ENCODE results near the gene SLC2A13. TPM values are rescaled to one million over a fixed set of nuclear protein-coding genes. Genes with fewer than 3 reads are reported as not detected.

SLC2A13 gene
- polyA plus RNA-seq, 1 donor (not counting 4 experiments of a cell fraction or from before 2014, with no cell fraction given): 1.1 TPM

DNA sequence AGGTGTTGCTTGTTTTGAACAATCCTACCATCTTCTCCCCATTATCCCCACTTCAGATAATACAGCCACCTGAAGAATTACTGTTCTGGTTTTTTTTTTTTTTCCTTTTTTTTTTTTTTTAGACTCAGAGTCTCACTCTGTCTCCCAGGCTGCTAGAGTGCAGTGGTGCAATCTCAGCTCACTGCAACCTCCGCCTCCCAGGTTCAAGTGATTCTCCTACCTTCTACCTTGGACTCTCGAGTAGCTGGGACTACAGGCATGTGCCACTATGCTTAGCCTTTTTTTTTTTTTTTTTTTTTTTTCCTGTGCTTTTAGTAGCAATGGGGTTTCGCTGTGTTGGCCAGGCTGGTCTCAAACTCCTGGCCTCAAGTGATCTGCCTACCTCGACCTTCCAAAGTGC is 306.9 kb downstream of the SLC2A13 start:
- DNase-seq (ENCODE audit: low read depth, low spot score) (no peak), FAIRE-seq (no peak)
- Histone ChIP-seq H3K4me1 (ENCODE audit: control insufficient read depth, extremely low read depth, insufficient read depth, low read length) (no peaks in the 10 kb centered on the region), H3K9ac (ENCODE audit: control insufficient read depth, extremely low read depth, insufficient read depth, low read length) (no peak overlapping the region), H3K4me2 (ENCODE audit: control insufficient read depth, extremely low read depth, insufficient read depth, low read depth, low read length) (no peak overlapping the region), H3K4me3 (ENCODE audit: control insufficient read depth in 2 of 3, extremely low read depth in 1 of 3, insufficient read depth in 2 of 3, low read depth in 1 of 3, low read length in 3 of 3) (no peak overlapping the region), H3K27me3 (ENCODE audit: control insufficient read depth, extremely low read depth, insufficient read depth, low read length) (no peaks in the 10 kb centered on the region), H3K9me1 (ENCODE audit: control insufficient read depth, extremely low read depth, insufficient read depth, low read length) (no peaks in the 10 kb centered on the region), H4K20me1 (ENCODE audit: control insufficient read depth, extremely low read depth, insufficient read depth, low read length) (no peaks in the 10 kb centered on the region), H3K36me3 (ENCODE audit: control insufficient read depth in 2 of 2, extremely low read depth in 1 of 2, insufficient read depth in 2 of 2, low read length in 2 of 2) (no peaks in the 10 kb centered on the region), H3K9me3 (ENCODE audit: control insufficient read depth, low read depth, low read length) (no peaks in the 10 kb centered on the region), H2AFZ (ENCODE audit: control insufficient read depth, low read length) (no peak overlapping the region), H3K27ac (ENCODE audit: control insufficient read depth, insufficient read depth, low read length) (no peak overlapping the region), H3K79me2 (ENCODE audit: control insufficient read depth, insufficient read depth, low read length) (no peaks in the 10 kb centered on the region)
- TF ChIP-seq EZH2 (IDR thresholded peaks at IDR 0.05; ENCODE audit: low read length): no peak
- TF ChIP-seq, protein P1, sequence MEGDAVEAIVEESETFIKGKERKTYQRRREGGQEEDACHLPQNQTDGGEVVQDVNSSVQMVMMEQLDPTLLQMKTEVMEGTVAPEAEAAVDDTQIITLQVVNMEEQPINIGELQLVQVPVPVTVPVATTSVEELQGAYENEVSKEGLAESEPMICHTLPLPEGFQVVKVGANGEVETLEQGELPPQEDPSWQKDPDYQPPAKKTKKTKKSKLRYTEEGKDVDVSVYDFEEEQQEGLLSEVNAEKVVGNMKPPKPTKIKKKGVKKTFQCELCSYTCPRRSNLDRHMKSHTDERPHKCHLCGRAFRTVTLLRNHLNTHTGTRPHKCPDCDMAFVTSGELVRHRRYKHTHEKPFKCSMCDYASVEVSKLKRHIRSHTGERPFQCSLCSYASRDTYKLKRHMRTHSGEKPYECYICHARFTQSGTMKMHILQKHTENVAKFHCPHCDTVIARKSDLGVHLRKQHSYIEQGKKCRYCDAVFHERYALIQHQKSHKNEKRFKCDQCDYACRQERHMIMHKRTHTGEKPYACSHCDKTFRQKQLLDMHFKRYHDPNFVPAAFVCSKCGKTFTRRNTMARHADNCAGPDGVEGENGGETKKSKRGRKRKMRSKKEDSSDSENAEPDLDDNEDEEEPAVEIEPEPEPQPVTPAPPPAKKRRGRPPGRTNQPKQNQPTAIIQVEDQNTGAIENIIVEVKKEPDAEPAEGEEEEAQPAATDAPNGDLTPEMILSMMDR (optimal IDR thresholded peaks at IDR 0.05 in 1 of 3, IDR thresholded peaks at IDR 0.05 in 1 of 3, conservative IDR thresholded peaks at IDR 0.05 in 1 of 3; ENCODE audit: extremely low read depth in 1 of 3, insufficient read depth in 2 of 3, low read length in 3 of 3): no peak
- dilution Hi-C loops (cut with MboI; ENCODE audit: extremely low pct_ligation_motif_present, low sequenced_read_pairs): no loop called here

DNA sequence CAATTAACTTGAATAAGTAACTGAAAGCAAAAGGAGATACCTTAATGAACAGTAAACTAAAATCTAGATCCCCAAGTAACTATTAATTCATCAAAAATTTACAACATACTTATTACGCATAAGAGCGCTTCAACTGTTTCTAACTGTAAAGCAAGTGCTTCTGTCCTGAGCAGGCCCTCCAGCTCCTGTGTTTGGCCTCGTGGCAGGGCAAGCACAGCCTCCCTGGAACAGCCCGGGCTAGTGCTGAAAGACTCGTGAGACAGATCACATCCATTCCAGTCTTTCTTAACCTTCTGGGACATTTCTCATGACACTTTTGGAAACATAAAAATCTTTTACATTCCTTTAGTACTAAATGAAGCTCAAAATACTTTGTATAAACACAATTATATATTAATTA is 307.5 kb downstream of the SLC2A13 start:
- Histone ChIP-seq H3K27me3 (ENCODE audit: control insufficient read depth, extremely low read depth, insufficient read depth, low read length) (no peaks in the 10 kb centered on the region), H3K9me1 (ENCODE audit: control insufficient read depth, extremely low read depth, insufficient read depth, low read length) (no peaks in the 10 kb centered on the region), H3K27ac (ENCODE audit: control insufficient read depth, insufficient read depth, low read length) (no peak overlapping the region), H2AFZ (ENCODE audit: control insufficient read depth, low read length) (no peak overlapping the region), H3K36me3 (ENCODE audit: control insufficient read depth in 2 of 2, extremely low read depth in 1 of 2, insufficient read depth in 2 of 2, low read length in 2 of 2) (no peaks in the 10 kb centered on the region), H3K4me3 (ENCODE audit: control insufficient read depth in 2 of 3, extremely low read depth in 1 of 3, insufficient read depth in 2 of 3, low read depth in 1 of 3, low read length in 3 of 3) (no peak overlapping the region), H3K9me3 (ENCODE audit: control insufficient read depth, low read depth, low read length) (no peaks in the 10 kb centered on the region), H3K9ac (ENCODE audit: control insufficient read depth, extremely low read depth, insufficient read depth, low read length) (no peak overlapping the region), H3K79me2 (ENCODE audit: control insufficient read depth, insufficient read depth, low read length) (no peaks in the 10 kb centered on the region), H3K4me1 (ENCODE audit: control insufficient read depth, extremely low read depth, insufficient read depth, low read length) (no peaks in the 10 kb centered on the region), H3K4me2 (ENCODE audit: control insufficient read depth, extremely low read depth, insufficient read depth, low read depth, low read length) (no peak overlapping the region), H4K20me1 (ENCODE audit: control insufficient read depth, extremely low read depth, insufficient read depth, low read length) (no peaks in the 10 kb centered on the region)
- FAIRE-seq: no peak
- dilution Hi-C loops (cut with MboI; ENCODE audit: extremely low pct_ligation_motif_present, low sequenced_read_pairs): no loop called here
- TF ChIP-seq EZH2 (IDR thresholded peaks at IDR 0.05; ENCODE audit: low read length): no peak
- TF ChIP-seq, protein P1 (optimal IDR thresholded peaks at IDR 0.05 in 1 of 3, IDR thresholded peaks at IDR 0.05 in 1 of 3, conservative IDR thresholded peaks at IDR 0.05 in 1 of 3; ENCODE audit: extremely low read depth in 1 of 3, insufficient read depth in 2 of 3, low read length in 3 of 3): no peak
- no peak for DNase-seq (ENCODE audit: low read depth, low spot score)

Data from keratinocyte (primary cell).